Measurements from ENCODE around the gene MAJIN. TPM values are rescaled to one million over a fixed set of nuclear protein-coding genes. Genes with fewer than 3 reads are reported as not detected.

Gene MAJIN
- total and polyA plus RNA-seq, 9 of the 15 experiments (the other 6 are each of a cell fraction or from before 2014, with no cell fraction given), result 0.17 to 0.83 (median 0.24) TPM; not detected in 2

DNA sequence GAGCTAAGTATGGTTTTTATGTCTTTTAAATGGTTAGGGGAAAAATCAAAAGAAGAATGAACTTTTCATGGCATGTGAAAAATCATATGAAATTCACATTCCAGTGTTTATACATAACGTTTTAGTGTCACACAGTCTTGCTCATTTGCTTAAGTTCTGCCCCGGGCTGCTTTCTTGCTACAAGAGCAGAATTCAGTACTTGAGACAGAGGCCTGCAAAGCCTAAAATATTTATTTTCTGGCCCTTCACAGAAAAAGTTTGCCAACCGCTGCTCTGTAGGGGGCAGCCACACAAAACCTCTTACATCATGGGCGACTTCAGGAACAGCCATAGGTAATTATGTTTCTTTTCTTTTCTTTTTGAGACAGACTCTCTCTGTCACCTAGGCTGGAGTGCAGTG, 53.9 kb downstream of the MAJIN start (continued):
- TF ChIP-seq, protein P1, sequence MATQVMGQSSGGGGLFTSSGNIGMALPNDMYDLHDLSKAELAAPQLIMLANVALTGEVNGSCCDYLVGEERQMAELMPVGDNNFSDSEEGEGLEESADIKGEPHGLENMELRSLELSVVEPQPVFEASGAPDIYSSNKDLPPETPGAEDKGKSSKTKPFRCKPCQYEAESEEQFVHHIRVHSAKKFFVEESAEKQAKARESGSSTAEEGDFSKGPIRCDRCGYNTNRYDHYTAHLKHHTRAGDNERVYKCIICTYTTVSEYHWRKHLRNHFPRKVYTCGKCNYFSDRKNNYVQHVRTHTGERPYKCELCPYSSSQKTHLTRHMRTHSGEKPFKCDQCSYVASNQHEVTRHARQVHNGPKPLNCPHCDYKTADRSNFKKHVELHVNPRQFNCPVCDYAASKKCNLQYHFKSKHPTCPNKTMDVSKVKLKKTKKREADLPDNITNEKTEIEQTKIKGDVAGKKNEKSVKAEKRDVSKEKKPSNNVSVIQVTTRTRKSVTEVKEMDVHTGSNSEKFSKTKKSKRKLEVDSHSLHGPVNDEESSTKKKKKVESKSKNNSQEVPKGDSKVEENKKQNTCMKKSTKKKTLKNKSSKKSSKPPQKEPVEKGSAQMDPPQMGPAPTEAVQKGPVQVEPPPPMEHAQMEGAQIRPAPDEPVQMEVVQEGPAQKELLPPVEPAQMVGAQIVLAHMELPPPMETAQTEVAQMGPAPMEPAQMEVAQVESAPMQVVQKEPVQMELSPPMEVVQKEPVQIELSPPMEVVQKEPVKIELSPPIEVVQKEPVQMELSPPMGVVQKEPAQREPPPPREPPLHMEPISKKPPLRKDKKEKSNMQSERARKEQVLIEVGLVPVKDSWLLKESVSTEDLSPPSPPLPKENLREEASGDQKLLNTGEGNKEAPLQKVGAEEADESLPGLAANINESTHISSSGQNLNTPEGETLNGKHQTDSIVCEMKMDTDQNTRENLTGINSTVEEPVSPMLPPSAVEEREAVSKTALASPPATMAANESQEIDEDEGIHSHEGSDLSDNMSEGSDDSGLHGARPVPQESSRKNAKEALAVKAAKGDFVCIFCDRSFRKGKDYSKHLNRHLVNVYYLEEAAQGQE (IDR thresholded peaks at IDR 0.05; ENCODE audit: borderline replicate concordance), result peak; percentile 72
- TF ChIP-seq, protein P1 (CRISPR knock-in tag; IDR thresholded peaks at IDR 0.05; ENCODE audit: low read depth), result no peak
- TF ChIP-seq YY1 (IDR thresholded peaks at IDR 0.05; ENCODE audit: borderline replicate concordance in 1 of 3, control insufficient read depth in 1 of 3, extremely low read depth in 1 of 3, insufficient read depth in 3 of 3, insufficient read length in 1 of 3, insufficient replicate concordance in 2 of 3, low read depth in 1 of 3, low read length in 2 of 3) (peak in 1 of 3 experiments; percentile 70), MYC (IDR thresholded peaks at IDR 0.05; ENCODE audit: low read depth, low read length) (0 out of 2 replicates have a peak, but pooled peaks have one; percentile 13), MYC (CRISPR knock-in tag; IDR thresholded peaks at IDR 0.05; ENCODE audit: borderline replicate concordance, low read depth) (no peak), POU5F1 (IDR thresholded peaks at IDR 0.05; ENCODE audit: borderline replicate concordance, low read depth, low read length, partially characterized antibody) (no peak), ZBED1 (IDR thresholded peaks at IDR 0.05) (no peak), CEBPB (tag; IDR thresholded peaks at IDR 0.05) (peak; percentile 40; the same call in 1 of the 2 replicates), ZNF696 (CRISPR knock-in tag; conservative IDR thresholded peaks at IDR 0.05) (no peak), ZNF766 (CRISPR knock-in tag; conservative IDR thresholded peaks at IDR 0.05) (0 out of 2 replicates have a peak, but pooled peaks have one; percentile 27), TAF1 (IDR thresholded peaks at IDR 0.05; ENCODE audit: control insufficient read depth, extremely low read depth, insufficient read depth, low read length, severe bottlenecking) (peak; percentile 12)
- TF ChIP-seq, protein P2, sequence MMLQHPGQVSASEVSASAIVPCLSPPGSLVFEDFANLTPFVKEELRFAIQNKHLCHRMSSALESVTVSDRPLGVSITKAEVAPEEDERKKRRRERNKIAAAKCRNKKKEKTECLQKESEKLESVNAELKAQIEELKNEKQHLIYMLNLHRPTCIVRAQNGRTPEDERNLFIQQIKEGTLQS (IDR thresholded peaks at IDR 0.05), result 0 out of 2 replicates have a peak, but pooled peaks have one; percentile 37
- TF ChIP-seq, protein P2 (CRISPR knock-in tag; conservative IDR thresholded peaks at IDR 0.05), result no peak
- TF ChIP-seq, protein P3, sequence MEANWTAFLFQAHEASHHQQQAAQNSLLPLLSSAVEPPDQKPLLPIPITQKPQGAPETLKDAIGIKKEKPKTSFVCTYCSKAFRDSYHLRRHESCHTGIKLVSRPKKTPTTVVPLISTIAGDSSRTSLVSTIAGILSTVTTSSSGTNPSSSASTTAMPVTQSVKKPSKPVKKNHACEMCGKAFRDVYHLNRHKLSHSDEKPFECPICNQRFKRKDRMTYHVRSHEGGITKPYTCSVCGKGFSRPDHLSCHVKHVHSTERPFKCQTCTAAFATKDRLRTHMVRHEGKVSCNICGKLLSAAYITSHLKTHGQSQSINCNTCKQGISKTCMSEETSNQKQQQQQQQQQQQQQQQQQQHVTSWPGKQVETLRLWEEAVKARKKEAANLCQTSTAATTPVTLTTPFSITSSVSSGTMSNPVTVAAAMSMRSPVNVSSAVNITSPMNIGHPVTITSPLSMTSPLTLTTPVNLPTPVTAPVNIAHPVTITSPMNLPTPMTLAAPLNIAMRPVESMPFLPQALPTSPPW (CRISPR knock-in tag; IDR thresholded peaks at IDR 0.05), result 0 out of 2 replicates have a peak, but pooled peaks have one; percentile 4
- TF ChIP-seq, protein P4, sequence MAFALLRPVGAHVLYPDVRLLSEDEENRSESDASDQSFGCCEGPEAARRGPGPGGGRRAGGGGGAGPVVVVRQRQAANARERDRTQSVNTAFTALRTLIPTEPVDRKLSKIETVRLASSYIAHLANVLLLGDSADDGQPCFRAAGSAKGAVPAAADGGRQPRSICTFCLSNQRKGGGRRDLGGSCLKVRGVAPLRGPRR (CRISPR knock-in tag; IDR thresholded peaks at IDR 0.05), result no peak

All from K562 (cell line).